HCT116 (cell line): ENCODE data around the gene FOXP1. TPM values are rescaled to one million over a fixed set of nuclear protein-coding genes. Genes with fewer than 3 reads are reported as not detected.

Experiments
- ATAC-seq: fragments of 200-7000 bp; cut with Tn5 transposase; 2 replicates; pipeline ENCODE4 v1.9.1; 2020; ENCODE audit warnings: mild to moderate bottlenecking, moderate library complexity
- BruUV-seq: library from RNA; stranded (reverse); fragments of 400-500 nt; replicated peaks from 2 replicates; lab custom pipeline; 2021; lab: Mats Ljungman, UMichigan
- CTCF ChIA-PET: fragments of 300-600 bp; sonication (Branson Sonifier 250); formaldehyde crosslinking; loops from one replicate; lab custom pipeline; 2021; ENCODE audit warnings: antibody characterized with exemption; lab: Charles Lee
- POLR2A ChIA-PET: fragments of 300-600, 350-600 bp; sonication (Branson Sonifier 250); formaldehyde crosslinking; loops from one replicate; lab custom pipeline; 2021; ENCODE audit warnings: antibody characterized with exemption; lab: Charles Lee
- RAD21 ChIA-PET, 2 experiments: fragments of 300-600 bp; sonication (Branson Sonifier 250); formaldehyde crosslinking; loops; one replicate each; lab custom pipeline; 2023; ENCODE audit warnings: low total read pairs in 2 of 2; ENCODE audit not compliant: uncharacterized antibody in 2 of 2, unreplicated experiment in 2 of 2, low non-redundant PET in 1 of 2; lab: Charles Lee
- DNase-seq: peaks from one replicate; pipeline ENCODE4 v3.0.0-alpha.2; 2010; ENCODE audit warnings: low read depth, low spot score
- H2AFZ ChIP-seq: fragments of 200-600 bp; shearing (Covaris generic), sonication (generic); 2 replicates; pipeline ENCODE4 v1.6.1; 2017; ENCODE audit warnings: low read depth, mixed run types, mixed read lengths, antibody characterized with exemption, low read length; ENCODE audit not compliant: poor library complexity, severe bottlenecking
- H3K27ac ChIP-seq: 2 replicates; pipeline ENCODE4 v1.5.1; 2012; ENCODE audit warnings: low read depth, low read length
- H3K27me3 ChIP-seq: fragments of 200-600 bp; sonication (generic); 2 replicates; pipeline ENCODE4 v1.6.1; 2016; ENCODE audit warnings: mixed run types, low read length, mixed read lengths; ENCODE audit not compliant: insufficient read depth
- H3K36me3 ChIP-seq, 2 experiments: fragments of 200-500 bp in 1 of 2; fragments of 200-600 bp in 1 of 2; sonication (Bioruptor generic) in 1 of 2; sonication (generic) in 1 of 2; 2 replicates each; pipeline versions ENCODE4 v1.5.1 to v1.6.1; 2014 to 2016; ENCODE audit warnings: low read length in 2 of 2, inconsistent platforms in 1 of 2, mixed read lengths in 1 of 2, mixed run types in 1 of 2; ENCODE audit not compliant: insufficient read depth in 2 of 2, control insufficient read depth in 1 of 2
- H3K4me1 ChIP-seq, 2 experiments: fragments of 200-600 bp in 1 of 2; sonication (generic) in 1 of 2; 2 replicates each; pipeline versions ENCODE4 v1.5.1 to v1.6.1; 2012 to 2017; ENCODE audit warnings: low read length in 2 of 2, inconsistent platforms in 1 of 2, mild to moderate bottlenecking in 1 of 2, mixed read lengths in 1 of 2, mixed run types in 1 of 2, moderate library complexity in 1 of 2; ENCODE audit not compliant: insufficient read depth in 2 of 2, control insufficient read depth in 1 of 2
- H3K4me2 ChIP-seq: fragments of 200-600 bp; sonication (generic); 2 replicates; pipeline ENCODE4 v1.6.1; 2017; ENCODE audit warnings: mixed run types, low read length, mixed read lengths
- H3K4me3 ChIP-seq, 2 experiments: fragments of 200-600 bp in 1 of 2; sonication (generic) in 1 of 2; replicated peaks in 1 of 2; 2 replicates each; pipeline ENCODE4 v1.5.1; 2011 to 2016; ENCODE audit warnings: low read length in 2 of 2, control low read depth in 1 of 2, low read depth in 1 of 2, mild to moderate bottlenecking in 1 of 2, mixed read lengths in 1 of 2, mixed run types in 1 of 2
- H3K79me2 ChIP-seq: fragments of 200-600 bp; sonication (generic); 2 replicates; pipeline ENCODE4 v1.6.1; 2017; ENCODE audit warnings: mild to moderate bottlenecking, mixed run types, low read length, moderate library complexity, mixed read lengths; ENCODE audit not compliant: insufficient read depth
- H3K9ac ChIP-seq: fragments of 200-600 bp; sonication (generic); 2 replicates; pipeline ENCODE4 v1.6.1; 2016; ENCODE audit warnings: low read length, mixed read lengths
- H3K9me2 ChIP-seq: fragments of 200-600 bp; sonication (generic), shearing (Covaris generic); 2 replicates; pipeline ENCODE4 v1.6.1; 2017; ENCODE audit warnings: mixed run types, mild to moderate bottlenecking, moderate library complexity; ENCODE audit not compliant: insufficient read depth
- H3K9me3 ChIP-seq, 2 experiments: fragments of 200-500 bp in 1 of 2; fragments of 200-600 bp in 1 of 2; sonication (Bioruptor generic) in 1 of 2; sonication (generic) in 1 of 2; 2 replicates each; pipeline ENCODE4 v1.6.1; 2014 to 2017; ENCODE audit warnings: low read length in 2 of 2, mixed read lengths in 2 of 2, inconsistent platforms in 1 of 2, low read depth in 1 of 2, mild to moderate bottlenecking in 1 of 2, mixed run types in 1 of 2, moderate library complexity in 1 of 2; ENCODE audit not compliant: control insufficient read depth in 1 of 2, insufficient read depth in 1 of 2
- H4K20me1 ChIP-seq: fragments of 200-600 bp; sonication (generic), shearing (Covaris generic); 2 replicates; pipeline ENCODE4 v1.6.1; 2017; ENCODE audit warnings: mixed run types, mild to moderate bottlenecking, moderate library complexity; ENCODE audit not compliant: insufficient read depth
- CBX3 ChIP-seq: IDR thresholded peaks from 2 replicates; pipeline ENCODE4 v1.6.1; 2012; ENCODE audit warnings: low read depth
- CTCF ChIP-seq, 3 experiments: fragments of 200-600 bp in 1 of 3; sonication (generic) in 1 of 3; IDR thresholded peaks in 2 of 3; conservative IDR thresholded peaks in 1 of 3; 2 replicates each; pipeline ENCODE4 v1.5.1; 2012 to 2017; ENCODE audit warnings: low read depth in 2 of 3, low read length in 2 of 3, antibody characterized with exemption in 1 of 3, borderline replicate concordance in 1 of 3, control low read depth in 1 of 3, mild to moderate bottlenecking in 1 of 3, mixed read lengths in 1 of 3, mixed run types in 1 of 3, moderate library complexity in 1 of 3; ENCODE audit not compliant: insufficient read depth in 1 of 3
- EGR1 ChIP-seq: IDR thresholded peaks from 2 replicates; pipeline ENCODE4 v1.6.1; 2012; ENCODE audit warnings: low read depth
- EZH2 ChIP-seq: fragments of 200-600 bp; sonication (generic); IDR thresholded peaks from 2 replicates; pipeline ENCODE4 v1.6.1; 2017; ENCODE audit warnings: antibody characterized with exemption, mixed run types
- EZH2phosphoT487 ChIP-seq: fragments of 200-600 bp; IDR thresholded peaks from 2 replicates; pipeline ENCODE4 v1.6.1; 2018; ENCODE audit warnings: antibody characterized with exemption, borderline replicate concordance
- FOSL1 ChIP-seq: IDR thresholded peaks from 2 replicates; pipeline ENCODE4 v1.6.1; 2012; ENCODE audit warnings: low read depth
- JUND ChIP-seq: IDR thresholded peaks from 2 replicates; pipeline ENCODE4 v1.6.1; 2012
- MAX ChIP-seq: IDR thresholded peaks from 2 replicates; pipeline ENCODE4 v1.6.1; 2012
- POLR2A ChIP-seq: IDR thresholded peaks from 2 replicates; pipeline ENCODE4 v1.7.0; 2011; ENCODE audit warnings: borderline replicate concordance; ENCODE audit not compliant: insufficient read depth, insufficient read length; ENCODE audit errors: extremely low read depth
- POLR2AphosphoS5 ChIP-seq: IDR thresholded peaks from 2 replicates; pipeline ENCODE4 v1.6.1; 2011; ENCODE audit warnings: mild to moderate bottlenecking, low read depth, low read length, moderate library complexity
- RAD21 ChIP-seq: IDR thresholded peaks from 2 replicates; pipeline ENCODE4 v1.6.1; 2012; ENCODE audit warnings: low read depth, mild to moderate bottlenecking
- SIN3A ChIP-seq: IDR thresholded peaks from 2 replicates; pipeline ENCODE4 v1.6.1; 2012; ENCODE audit warnings: low read depth
- SP1 ChIP-seq: IDR thresholded peaks from 2 replicates; pipeline ENCODE4 v1.6.1; 2012; ENCODE audit warnings: low read depth
- YY1 ChIP-seq: IDR thresholded peaks from 2 replicates; pipeline ENCODE4 v1.6.1; 2011; ENCODE audit warnings: low read length, low read depth, moderate library complexity, mild to moderate bottlenecking; ENCODE audit not compliant: insufficient replicate concordance; ENCODE audit errors: extremely low read depth
- ZBTB33 ChIP-seq: IDR thresholded peaks from 2 replicates; pipeline ENCODE4 v1.6.1; 2011; ENCODE audit warnings: mild to moderate bottlenecking, low read length, moderate library complexity; ENCODE audit not compliant: insufficient replicate concordance; ENCODE audit errors: extremely low read depth
- ZFX ChIP-seq: fragments of 450-650 bp; IDR thresholded peaks from 2 replicates; pipeline ENCODE4 v1.6.1; 2017
- ZNF274 ChIP-seq: fragments of 200-500 bp; sonication (Bioruptor generic); IDR thresholded peaks from 2 replicates; pipeline ENCODE4 v1.6.1; 2014; ENCODE audit warnings: mild to moderate bottlenecking, low read depth, low read length, inconsistent platforms
- intact Hi-C: fragments of 100-400 bp; cut with micrococcal nuclease; formaldehyde crosslinking; loops from 2 replicates; pipeline ENCODE4 v1.10.0; 2022
- total RNA-seq: library from RNA; stranded (reverse); gene quantifications from one replicate; pipeline ENCODE4 v1.2.1, GENCODE V29; 2021; ENCODE audit not compliant: unreplicated experiment

Gene FOXP1
- total RNA-seq, 1 experiment from 2014 or later: 11.4 TPM

GRCh38 chr3:71090207-71090606 is 493.3 kb downstream of the FOXP1 start:
- no peaks in the 10 kb centered on the region for H3K36me3 ChIP-seq
- no peaks in the 10 kb centered on the region for H4K20me1 ChIP-seq
- ATAC-seq (no peak), DNase-seq (no peak)
- H3K4me1 ChIP-seq: no peaks in the 10 kb centered on the region
- no peaks in the 10 kb centered on the region for H3K79me2 ChIP-seq
- no peak overlapping the region for H3K4me2 ChIP-seq
- no peak overlapping the region for H2AFZ ChIP-seq
- no peak overlapping the region for H3K9ac ChIP-seq
- H3K9me3 ChIP-seq: peaks cover 0 to 3% of the 10 kb centered on the region in 2 experiments; a peak in 1 of 4 replicates
- TF ChIP-seq JUND (no peak), ZFX (no peak)
- ChIA-PET CTCF (no interaction called here), POLR2A (no interaction called here), RAD21 (no interaction called here)
- no peak overlapping the region for H3K27ac ChIP-seq
- no peaks in the 10 kb centered on the region for H3K27me3 ChIP-seq
- H3K9me2 ChIP-seq: no peaks in the 10 kb centered on the region
- intact Hi-C loops: no loop called here
- H3K4me3 ChIP-seq: no peak overlapping the region
- BruUV-seq: no TSS peak

GRCh38 chr3:71089271-71089847 is 494.2 kb downstream of the FOXP1 start:
- no TSS peak for BruUV-seq
- H3K9ac ChIP-seq: no peak overlapping the region
- ChIA-PET RAD21 (no interaction called here), POLR2A (no interaction called here), CTCF (no interaction called here)
- no peak overlapping the region for H3K27ac ChIP-seq
- H3K4me3 ChIP-seq: no peak overlapping the region
- DNase-seq (no peak), ATAC-seq (no peak)
- no peak overlapping the region for H2AFZ ChIP-seq
- no peaks in the 10 kb centered on the region for H3K9me2 ChIP-seq
- no peaks in the 10 kb centered on the region for H3K36me3 ChIP-seq
- H3K79me2 ChIP-seq: no peaks in the 10 kb centered on the region
- H3K4me1 ChIP-seq: no peaks in the 10 kb centered on the region
- intact Hi-C loops: no loop called here
- no peak overlapping the region for H3K4me2 ChIP-seq
- no peaks in the 10 kb centered on the region for H4K20me1 ChIP-seq
- no peaks in the 10 kb centered on the region for H3K27me3 ChIP-seq
- H3K9me3 ChIP-seq: peaks cover 0 to 3% of the 10 kb centered on the region in 2 experiments; a peak in 1 of 4 replicates
- TF ChIP-seq POLR2AphosphoS5 (no peak), JUND (no peak), CBX3 (no peak), EZH2 (no peak), RAD21 (no peak), FOSL1 (no peak), MAX (no peak), POLR2A (no peak), SIN3A (no peak), ZNF274 (no peak), CTCF (IDR thresholded peaks at IDR 0.05 in 2 of 3, conservative IDR thresholded peaks at IDR 0.05 in 1 of 3; ENCODE audit: borderline replicate concordance in 1 of 3, insufficient read depth in 1 of 3, low read depth in 2 of 3, low read length in 2 of 3) (no peak), YY1 (no peak), EZH2phosphoT487 (no peak), SP1 (no peak), ZBTB33 (no peak), EGR1 (no peak)
